Activated CD4-positive, CD25-positive, alpha-beta regulatory T cell treated with anti-CD3 and anti-CD28 coated beads, Interleukin-2, amount 50 U/mL, for 24 hours (primary cell): ENCODE measurements around the gene TBKBP1.
A peak's percentile ranks its signal among the peaks of the same experiment; 100 is the strongest.

Experiments
- ATAC-seq, 2 donors: fragments of 150-1000 bp; cut with Tn5 transposase; one replicate each; pipeline ENCODE4 v1.10.0; 2021; ENCODE audit warnings: mild to moderate bottlenecking in 1 of 2, moderate library complexity in 1 of 2

TBKBP1 gene

GRCh38 chr17:47698749-47699535, 5.0 kb downstream of the TBKBP1 start:
- ATAC-seq = peak; percentile 25 to 34

- ATAC-seq = no peak
Observed at GRCh38 chr17:47699536-47699840, 5.5 kb downstream of the TBKBP1 start.

- no peak for ATAC-seq
Observed at GRCh38 chr17:47700471-47701449, 6.8 kb downstream of the TBKBP1 start.

- ATAC-seq = no peak
Observed at GRCh38 chr17:47701608-47702007, 7.6 kb downstream of the TBKBP1 start.

GRCh38 chr17:47702391-47702995, 8.5 kb downstream of the TBKBP1 start:
- ATAC-seq = no peak

- ATAC-seq = peak; percentile 7 to 19
Observed at GRCh38 chr17:47703191-47703591, 9.2 kb downstream of the TBKBP1 start.

- ATAC-seq = no peak
Observed at GRCh38 chr17:47703671-47704070, 9.7 kb downstream of the TBKBP1 start.

- ATAC-seq = no peak
Observed at GRCh38 chr17:47704116-47704515, 10.2 kb downstream of the TBKBP1 start.

GRCh38 chr17:47704736-47705135, 10.8 kb downstream of the TBKBP1 start:
- ATAC-seq = no peak

- ATAC-seq = peak; percentile 53 to 57
Observed at GRCh38 chr17:47705536-47706530, 11.9 kb downstream of the TBKBP1 start.

- ATAC-seq = no peak
Observed at GRCh38 chr17:47707056-47707804, 13.3 kb downstream of the TBKBP1 start.

- no peak for ATAC-seq
Observed at GRCh38 chr17:47707884-47708283, 13.9 kb downstream of the TBKBP1 start.

- ATAC-seq = no peak
Observed at GRCh38 chr17:47708312-47708863, 14.4 kb downstream of the TBKBP1 start.

GRCh38 chr17:47708864-47709541, 15.0 kb downstream of the TBKBP1 start:
- no peak for ATAC-seq

GRCh38 chr17:47709594-47709993, 15.6 kb downstream of the TBKBP1 start:
- ATAC-seq = no peak

- ATAC-seq = no peak
Observed at GRCh38 chr17:47711366-47712099, 17.6 kb downstream of the TBKBP1 start.

GRCh38 chr17:47712330-47713023, 18.5 kb downstream of the TBKBP1 start:
- ATAC-seq = no peak

- no peak for ATAC-seq
Observed at GRCh38 chr17:47713980-47714700, 20.2 kb downstream of the TBKBP1 start.
